ENCODE data around the gene ARHGEF17.

ARHGEF17 gene

DNA sequence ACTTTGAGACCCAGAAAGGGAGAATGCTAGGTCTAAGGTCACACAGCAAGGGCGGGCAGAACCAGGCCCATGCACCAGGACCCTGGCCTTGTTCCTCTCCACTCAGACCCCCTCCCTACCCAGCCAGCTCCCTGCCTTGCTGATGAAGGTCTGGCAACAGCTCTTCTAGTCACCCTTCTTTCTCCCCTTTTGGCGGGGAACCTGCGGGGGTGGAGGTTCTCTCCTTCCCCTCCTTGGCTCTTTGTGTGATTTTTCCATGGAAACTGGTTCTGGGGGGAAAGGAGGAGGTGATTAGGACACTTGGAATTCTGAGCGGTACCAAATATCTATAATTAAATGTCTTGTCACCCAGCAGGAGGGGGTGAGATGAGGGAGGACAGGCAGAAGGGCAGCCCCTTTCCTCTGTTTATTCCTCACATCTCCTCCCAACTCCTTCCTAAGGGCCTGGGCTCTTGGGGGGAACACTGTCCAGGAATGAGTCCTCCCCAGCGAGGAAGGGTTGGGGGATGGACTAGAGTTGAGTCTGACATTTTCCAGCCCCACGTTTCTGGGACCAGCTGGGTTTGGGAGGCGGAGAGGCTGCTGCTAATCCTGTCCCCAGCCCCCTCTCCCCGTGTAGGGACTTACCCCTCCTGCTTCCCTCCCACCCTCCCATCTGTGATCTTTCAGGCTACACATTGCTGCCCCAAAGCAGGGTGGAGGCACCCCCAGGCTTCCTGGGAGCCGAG, 7.4 kb downstream of the ARHGEF17 start:
- no peak for DNase-seq

DNA sequence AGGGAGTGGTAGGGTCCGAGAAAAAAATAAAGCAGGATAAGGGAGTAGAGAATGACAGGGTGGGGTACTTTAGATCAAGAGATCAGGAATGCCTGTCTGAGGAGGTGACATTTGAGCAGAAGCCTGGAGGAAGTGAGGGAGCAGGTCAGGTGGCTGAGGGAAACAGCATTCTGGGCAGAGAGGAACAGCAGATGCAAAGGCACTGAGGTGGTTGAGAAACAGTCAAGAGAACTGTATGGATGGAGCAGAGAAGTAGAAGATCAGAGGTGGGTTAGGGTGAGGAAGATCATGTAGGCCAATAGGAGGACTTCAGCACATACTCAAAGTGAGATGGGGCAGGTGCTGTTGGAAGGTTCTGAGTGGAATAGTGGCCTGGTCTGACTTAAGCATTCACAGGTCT, 8.3 kb downstream of the ARHGEF17 start:
- no peak for DNase-seq

- DNase-seq, result peak; percentile 81
These were observed 9.3 kb downstream of the ARHGEF17 start for GRCh38 chr11:73317373-73317772.

GRCh38 chr11:73317803-73318202, 9.7 kb downstream of the ARHGEF17 start:
- DNase-seq, result no peak

DNA sequence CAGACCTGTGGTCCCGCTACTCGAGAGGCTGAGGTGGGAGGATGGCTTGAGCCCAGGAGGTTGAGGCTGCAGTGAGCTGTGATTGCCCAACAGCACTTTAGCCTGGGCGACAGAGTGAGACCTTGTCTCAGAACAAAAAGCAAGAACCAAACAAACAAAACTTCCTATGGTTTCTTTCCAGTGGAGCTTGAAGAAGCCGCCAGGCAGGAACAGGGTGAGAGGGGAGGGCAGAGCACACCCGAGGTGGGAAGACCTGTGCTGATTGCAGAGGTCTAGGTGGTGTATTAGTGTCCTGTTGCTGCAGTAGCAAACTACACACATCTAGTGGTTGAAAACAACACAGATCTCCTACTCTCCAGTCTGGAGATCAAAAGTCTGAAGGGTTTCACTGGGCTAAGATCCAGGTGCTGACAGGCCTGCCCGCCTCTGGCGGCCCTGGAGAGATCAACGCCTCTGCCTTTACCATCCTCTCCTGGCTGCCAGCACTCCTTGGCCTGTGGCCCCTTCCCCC, 10.5 kb downstream of the ARHGEF17 start:
- no peak for DNase-seq

DNA sequence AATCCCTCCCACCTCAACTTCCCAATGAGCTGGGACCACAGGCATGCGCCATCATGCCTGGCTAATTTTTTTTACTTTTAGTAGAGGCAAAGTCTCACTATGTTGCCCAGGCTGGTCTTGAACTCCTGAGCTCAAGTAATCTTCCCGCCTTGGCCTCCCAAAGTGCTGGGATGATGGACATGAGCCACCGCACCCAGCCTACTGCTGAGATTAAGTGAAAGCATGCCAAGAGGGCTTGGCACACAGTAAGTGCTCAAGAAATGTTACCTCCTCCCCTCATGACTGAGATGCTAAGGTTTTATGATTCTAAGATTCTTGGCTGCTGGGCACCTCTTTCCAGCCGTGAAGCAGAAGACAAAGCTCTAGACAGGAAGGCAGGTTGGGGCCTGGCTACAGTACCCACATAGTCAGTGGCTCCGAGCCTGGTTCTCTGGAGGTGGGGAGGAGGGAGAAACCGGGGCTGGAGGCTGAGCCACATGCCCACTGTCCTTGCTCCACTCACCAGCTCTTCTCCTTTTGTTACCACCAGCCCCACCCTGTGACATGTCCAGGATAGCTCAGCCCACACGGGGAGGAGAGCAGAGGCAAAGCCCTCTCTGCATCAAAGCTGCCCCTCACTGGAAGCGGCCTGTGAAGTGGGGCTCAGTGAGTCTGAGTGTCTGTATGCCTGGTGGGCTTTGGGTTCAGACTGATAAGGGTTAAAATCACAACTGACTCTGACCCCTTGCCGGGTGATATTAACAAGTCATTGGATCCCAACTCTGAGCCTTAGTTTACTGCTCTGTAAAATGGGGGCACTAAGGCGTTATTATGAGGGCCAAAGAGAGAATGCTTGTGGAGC, 12.9 kb downstream of the ARHGEF17 start:
- DNase-seq, result no peak

DNA sequence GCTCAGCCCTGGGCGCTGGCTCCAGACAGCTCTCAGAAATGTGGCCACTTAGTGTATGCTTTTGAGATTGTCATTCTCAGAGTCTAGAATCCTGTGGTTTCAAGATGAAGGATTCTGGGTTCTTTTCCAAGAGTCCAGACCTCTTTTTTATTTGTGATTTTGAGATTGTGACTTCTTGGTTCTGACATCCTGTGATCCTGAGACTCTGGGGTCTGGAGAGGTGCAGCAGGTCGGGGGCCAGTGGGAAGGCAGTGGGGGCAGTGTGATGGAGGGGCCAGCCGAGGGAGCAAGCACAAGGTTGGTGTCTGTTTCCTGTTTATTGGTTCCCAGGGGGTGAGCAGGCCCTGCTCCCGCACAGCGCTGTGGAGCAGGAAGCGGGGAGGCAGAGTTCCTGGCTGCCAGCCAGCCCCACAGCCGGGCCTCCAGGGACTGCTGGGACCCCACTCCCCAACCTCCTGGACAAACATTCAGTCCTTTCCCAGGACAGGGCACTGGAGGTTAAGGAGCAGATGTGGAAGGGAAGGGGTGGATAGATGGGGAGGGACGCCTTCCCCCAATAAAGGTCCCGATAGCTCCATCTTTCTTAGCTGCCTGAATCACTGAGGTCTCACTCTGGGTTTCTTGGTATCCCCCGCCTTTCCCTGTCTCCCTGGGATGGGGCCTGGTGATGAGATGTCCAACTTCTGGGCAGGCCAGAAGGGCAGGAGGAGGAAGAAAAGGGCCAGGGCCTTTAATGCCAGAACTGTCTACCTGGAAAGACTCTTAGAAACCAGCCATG, 13.7 kb downstream of the ARHGEF17 start:
- no peak for DNase-seq

- DNase-seq, result no peak
These were observed 14.6 kb downstream of the ARHGEF17 start for GRCh38 chr11:73322382-73323306.

DNA sequence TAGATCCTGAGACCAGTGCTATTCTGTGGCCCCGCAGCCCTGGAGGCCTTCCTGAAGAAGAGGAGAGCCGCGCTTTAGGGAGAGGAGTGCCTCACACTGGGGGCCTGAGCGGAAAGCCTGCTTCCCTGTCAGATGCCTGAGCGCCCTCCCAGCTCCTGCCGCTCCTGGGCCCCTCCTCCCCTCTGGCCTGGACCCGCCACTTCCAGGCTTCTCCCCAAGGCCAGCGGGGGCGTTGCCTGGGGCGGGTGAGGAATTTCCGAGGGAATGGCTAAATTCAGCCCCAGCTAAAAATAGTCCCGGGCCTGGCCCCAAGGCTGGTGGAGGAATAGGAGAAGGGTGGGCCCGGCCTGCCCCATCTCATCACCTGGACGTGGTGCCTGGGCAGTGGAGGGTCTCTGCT, 15.4 kb downstream of the ARHGEF17 start:
- peak; percentile 9 for DNase-seq

DNA sequence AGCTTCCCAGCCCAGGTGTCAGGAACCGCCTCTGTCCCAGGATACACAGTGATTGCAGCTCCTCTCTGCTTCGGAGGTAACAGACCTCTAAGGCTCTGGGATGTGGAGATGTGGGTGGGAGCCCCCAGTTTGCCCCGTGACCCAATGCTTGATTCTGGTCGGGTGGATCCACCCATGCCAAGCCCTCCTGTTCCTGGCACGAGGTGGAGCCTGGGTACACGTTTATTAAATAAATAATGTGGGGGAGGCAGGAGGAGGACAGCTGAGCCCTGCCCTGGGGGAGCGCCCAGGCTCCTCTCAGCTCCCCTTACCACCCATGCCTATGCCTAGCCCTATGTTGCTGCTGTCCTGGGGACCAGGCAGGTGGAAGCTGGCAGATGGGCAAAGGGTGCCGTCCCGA, 16.0 kb downstream of the ARHGEF17 start:
- no peak for DNase-seq

DNA sequence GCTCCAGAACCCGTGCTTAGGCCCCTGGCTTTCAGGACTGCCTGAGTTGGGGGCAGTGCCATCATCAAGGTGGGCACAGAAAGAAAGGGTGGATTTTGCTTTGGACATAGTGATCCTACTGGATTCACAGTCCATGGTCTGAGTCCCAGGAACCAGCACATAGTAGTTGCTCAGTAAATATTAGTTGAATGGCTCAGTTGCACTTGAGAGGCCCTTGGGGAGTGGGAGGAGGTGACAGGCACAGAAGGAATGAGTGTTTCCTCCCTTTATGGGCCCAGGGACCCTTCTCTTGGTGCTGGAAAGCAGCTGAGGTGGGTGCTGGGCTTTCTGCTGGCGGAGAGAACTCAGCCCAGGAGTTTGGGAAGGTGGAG, 16.6 kb downstream of the ARHGEF17 start:
- DNase-seq, result no peak

- DNase-seq, result no peak
These were observed 17.2 kb downstream of the ARHGEF17 start for GRCh38 chr11:73325036-73325981.

DNA sequence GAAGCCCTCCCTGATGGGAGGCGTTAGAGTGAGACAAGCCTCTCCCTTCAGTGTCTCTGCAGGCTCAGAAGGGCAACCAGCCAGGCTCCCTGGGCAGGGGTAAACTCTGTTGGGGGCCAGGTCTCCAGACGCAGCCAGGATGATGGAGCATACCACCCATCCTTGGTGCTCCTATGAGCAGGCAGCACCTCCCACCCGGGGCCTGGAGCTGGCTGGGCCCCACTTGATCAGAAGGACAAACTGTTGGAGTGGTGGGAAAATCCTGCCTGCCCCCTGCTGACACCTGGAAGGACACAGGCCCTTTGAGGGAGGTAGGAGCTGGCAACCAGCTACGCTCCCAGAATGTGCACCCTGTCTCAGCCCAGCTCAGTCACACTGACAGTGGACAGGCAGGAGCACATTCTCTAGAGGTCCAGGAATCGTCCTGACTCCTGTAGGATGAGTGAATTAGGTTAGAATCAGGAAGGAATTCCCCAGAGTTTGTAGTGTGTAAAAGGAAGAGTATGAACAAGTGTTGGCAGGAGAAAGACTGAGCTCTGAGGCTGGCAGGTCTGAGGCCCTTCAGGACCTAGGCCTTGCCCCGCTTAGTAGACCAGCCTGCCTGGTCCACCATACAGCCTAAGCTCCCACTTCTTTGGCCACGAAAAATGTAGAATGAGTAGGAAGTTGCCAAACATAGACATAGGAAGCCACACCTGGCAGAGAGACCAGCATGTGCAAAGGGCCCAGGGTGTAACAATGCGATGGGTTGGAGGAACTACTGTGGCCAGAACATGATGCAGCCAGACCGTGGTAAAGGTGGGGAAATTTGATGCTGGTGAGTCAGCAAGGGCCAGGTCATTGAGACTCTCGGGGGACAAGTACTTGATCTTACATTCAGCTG, 19.1 kb downstream of the ARHGEF17 start:
- DNase-seq, result no peak

- no peak for DNase-seq
These were observed 19.8 kb downstream of the ARHGEF17 start for GRCh38 chr11:73327812-73328364.

DNA sequence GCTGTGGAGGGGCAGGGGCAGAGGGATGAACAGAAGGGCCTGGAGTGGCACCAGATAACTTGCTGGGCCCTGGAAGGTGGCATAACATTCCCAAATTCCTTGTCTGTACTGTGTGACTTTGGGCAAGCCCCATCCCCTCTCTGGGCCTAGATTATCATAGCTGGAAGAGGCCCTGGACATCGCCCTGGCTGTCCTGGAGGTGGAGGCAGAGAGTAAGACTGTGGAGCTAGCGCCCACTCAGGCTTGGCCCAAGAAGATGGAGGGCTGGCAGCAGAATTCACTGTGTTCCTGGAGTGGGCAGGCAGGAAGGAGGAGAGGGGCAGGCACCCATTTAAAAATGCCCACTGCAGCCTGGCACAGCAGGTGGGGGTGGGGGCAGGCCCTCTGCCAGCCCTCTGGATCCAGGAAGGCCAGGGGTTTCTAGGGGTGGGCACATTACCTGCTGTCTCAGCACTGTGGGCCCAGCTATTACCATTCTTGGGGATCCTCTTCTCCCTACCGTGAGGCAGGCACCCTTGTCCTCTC, 22.6 kb downstream of the ARHGEF17 start:
- no peak for DNase-seq

- no peak for DNase-seq
These were observed 23.3 kb downstream of the ARHGEF17 start for GRCh38 chr11:73331138-73331916.

DNA sequence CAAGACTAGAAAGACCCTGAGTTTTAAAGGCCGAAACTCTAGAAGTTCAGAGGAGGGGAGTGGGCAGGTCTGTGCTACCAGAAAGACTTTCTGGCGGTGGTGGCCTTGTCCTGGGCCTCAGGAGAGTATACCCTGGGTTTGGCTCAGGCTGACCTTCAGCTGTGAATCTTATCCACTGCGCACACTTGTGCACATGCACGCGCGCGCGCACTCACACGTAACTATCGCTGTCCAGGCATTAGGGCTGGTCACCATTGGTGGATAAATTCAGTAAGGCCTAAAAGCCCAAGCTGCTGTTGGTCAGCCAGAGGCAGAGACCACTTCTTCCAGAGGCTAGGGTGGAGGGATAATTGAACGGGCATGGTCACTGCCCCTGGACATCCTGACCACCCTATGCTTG, 25.1 kb downstream of the ARHGEF17 start:
- DNase-seq, result no peak

GRCh38 chr11:73333640-73334383, 25.7 kb downstream of the ARHGEF17 start:
- DNase-seq, result no peak
